WTC11 (cell line): Measurements from ENCODE around the gene NOTUM. TPM values are rescaled to one million over a fixed set of nuclear protein-coding genes. Genes with fewer than 3 reads are reported as not detected.

Experiments used
- ATAC-seq: fragments of 200-7000 bp; cut with Tn5 transposase; 2 replicates; pipeline ENCODE4 v1.10.0; 2021; ENCODE audit warnings: mild to moderate bottlenecking, moderate library complexity
- CTCF ChIA-PET: fragments of 300-600 bp; sonication (Branson Sonifier 250); formaldehyde crosslinking; loops from one replicate; lab custom pipeline; 2021; ENCODE audit warnings: antibody characterized with exemption; lab: Charles Lee
- POLR2A ChIA-PET: fragments of 350-600 bp; sonication (Branson Sonifier 250); formaldehyde crosslinking; loops from one replicate; lab custom pipeline; 2021; ENCODE audit warnings: antibody characterized with exemption; lab: Charles Lee
- DNase-seq: peaks from one replicate; pipeline ENCODE4 v3.0.0; 2021; ENCODE audit warnings: low spot score
- H3K27ac Mint-ChIP-seq: 2 replicates; pipeline ENCODE4 v1.8.0; 2021; ENCODE audit warnings: mixed read lengths
- H3K27me3 Mint-ChIP-seq: 2 replicates; pipeline ENCODE4 v1.8.0; 2021; ENCODE audit warnings: low read depth, mild to moderate bottlenecking, moderate library complexity, mixed read lengths
- H3K36me3 Mint-ChIP-seq: 2 replicates; pipeline ENCODE4 v1.8.0; 2021; ENCODE audit warnings: mixed read lengths
- H3K4me1 Mint-ChIP-seq: 2 replicates; pipeline ENCODE4 v1.8.0; 2022; ENCODE audit warnings: mixed read lengths
- H3K4me3 Mint-ChIP-seq: 2 replicates; pipeline ENCODE4 v1.8.0; 2021; ENCODE audit warnings: mild to moderate bottlenecking, moderate library complexity, mixed read lengths
- H3K9me3 Mint-ChIP-seq: 2 replicates; pipeline ENCODE4 v1.8.0; 2021; ENCODE audit warnings: mixed read lengths
- AR ChIP-seq: fragments of 250-450 bp; sonication (Bioruptor Pico); IDR thresholded peaks from 2 replicates; pipeline ENCODE4 v1.9.0; 2021; ENCODE audit warnings: mild to moderate bottlenecking
- ATF3 ChIP-seq: sonication (generic); formaldehyde crosslinking; conservative IDR thresholded peaks from 2 replicates; pipeline ENCODE4 v1.8.1; 2022; ENCODE audit warnings: mild to moderate bottlenecking, missing genetic modification reagents
- CDX4 ChIP-seq: fragments of 250-450 bp; sonication (Bioruptor Pico); IDR thresholded peaks from 2 replicates; pipeline ENCODE4 v1.9.0; 2021; ENCODE audit warnings: moderate library complexity, mild to moderate bottlenecking, inconsistent platforms, borderline replicate concordance
- CTCF ChIP-seq: fragments of 200-600 bp; IDR thresholded peaks from 2 replicates; pipeline ENCODE4 v1.8.0; 2022; ENCODE audit warnings: antibody characterized with exemption
- E2F1 ChIP-seq: sonication (generic); formaldehyde crosslinking; IDR thresholded peaks from 2 replicates; pipeline ENCODE4 v1.8.0; 2022; ENCODE audit warnings: mild to moderate bottlenecking, missing genetic modification reagents
- ERG ChIP-seq: fragments of 250-450 bp; sonication (Bioruptor Pico); IDR thresholded peaks from 2 replicates; pipeline ENCODE4 v1.8.0; 2021; ENCODE audit warnings: mild to moderate bottlenecking
- FOXK1 ChIP-seq: sonication (generic); formaldehyde crosslinking; IDR thresholded peaks from 2 replicates; pipeline ENCODE4 v1.8.0; 2022; ENCODE audit warnings: mild to moderate bottlenecking, moderate library complexity, missing genetic modification reagents
- FOXP1 ChIP-seq: sonication (generic); formaldehyde crosslinking; IDR thresholded peaks from 2 replicates; pipeline ENCODE4 v1.8.0; 2022; ENCODE audit warnings: missing genetic modification reagents, mild to moderate bottlenecking, moderate library complexity, borderline replicate concordance
- GABPB1 ChIP-seq: sonication (generic); formaldehyde crosslinking; IDR thresholded peaks from 2 replicates; pipeline ENCODE4 v1.8.1; 2023; ENCODE audit warnings: mild to moderate bottlenecking, missing genetic modification reagents
- HMGXB4 ChIP-seq: sonication (generic); formaldehyde crosslinking; IDR thresholded peaks from 2 replicates; pipeline ENCODE4 v1.8.1; 2023; ENCODE audit warnings: mild to moderate bottlenecking, moderate library complexity, missing genetic modification reagents
- IRF2 ChIP-seq: sonication (generic); formaldehyde crosslinking; IDR thresholded peaks from 2 replicates; pipeline ENCODE4 v1.8.0; 2022; ENCODE audit warnings: low read depth, missing genetic modification reagents, borderline replicate concordance
- JUN ChIP-seq: sonication (generic); formaldehyde crosslinking; IDR thresholded peaks from 2 replicates; pipeline ENCODE4 v1.8.0; 2023; ENCODE audit warnings: mild to moderate bottlenecking, missing genetic modification reagents
- MYBL2 ChIP-seq: sonication (generic); formaldehyde crosslinking; IDR thresholded peaks from 2 replicates; pipeline ENCODE4 v1.8.1; 2023; ENCODE audit warnings: mild to moderate bottlenecking, moderate library complexity, missing genetic modification reagents
- NFYB ChIP-seq: sonication (generic); formaldehyde crosslinking; conservative IDR thresholded peaks from 2 replicates; pipeline ENCODE4 v1.8.0; 2022; ENCODE audit warnings: low read depth, missing genetic modification reagents
- NR2C2 ChIP-seq: sonication (generic); formaldehyde crosslinking; IDR thresholded peaks from 2 replicates; pipeline ENCODE4 v1.8.0; 2022; ENCODE audit warnings: mild to moderate bottlenecking, missing genetic modification reagents
- PRDM15 ChIP-seq: sonication (generic); formaldehyde crosslinking; IDR thresholded peaks from 2 replicates; pipeline ENCODE4 v1.8.0; 2022; ENCODE audit warnings: missing genetic modification reagents
- SP1 ChIP-seq: sonication (generic); formaldehyde crosslinking; conservative IDR thresholded peaks from 2 replicates; pipeline ENCODE4 v1.8.1; 2022; ENCODE audit warnings: missing genetic modification reagents
- TP53 ChIP-seq: sonication (generic); formaldehyde crosslinking; IDR thresholded peaks from 2 replicates; pipeline ENCODE4 v1.8.1; 2023; ENCODE audit warnings: mild to moderate bottlenecking, missing genetic modification reagents
- ZNF425 ChIP-seq: fragments of 250-450 bp; sonication (Bioruptor Pico); conservative IDR thresholded peaks from 2 replicates; pipeline ENCODE4 v1.9.0; 2021; ENCODE audit warnings: mild to moderate bottlenecking
- ZNF671 ChIP-seq: fragments of 250-450 bp; sonication (Bioruptor Pico); IDR thresholded peaks from 2 replicates; pipeline ENCODE4 v1.8.0; 2021; ENCODE audit warnings: mild to moderate bottlenecking
- total RNA-seq: library from RNA; stranded (reverse); gene quantifications from 3 replicates; pipeline ENCODE4 v1.2.3, GENCODE V29; 2021

NOTUM gene
- total RNA-seq, 1 experiment from 2014 or later = 1.7 TPM

GRCh38 chr17:81967244-81967532, 6.2 kb upstream of the NOTUM start:
- H3K9me3 Mint-ChIP-seq = peaks cover under 1% of the 10 kb centered on the region; the same call in 1 of the 2 replicates
- TF ChIP-seq HMGXB4 (CRISPR knock-in tag) = no peak
- no peak for TF ChIP-seq NR2C2 (CRISPR knock-in tag)
- no peak for TF ChIP-seq JUN (CRISPR knock-in tag)
- no peak for TF ChIP-seq CTCF
- no peak for TF ChIP-seq ZNF425
- TF ChIP-seq MYBL2 (CRISPR knock-in tag) = no peak
- no peak for TF ChIP-seq NFYB
- no peak for TF ChIP-seq AR (CRISPR knock-in tag)
- no peak for TF ChIP-seq ATF3 (CRISPR knock-in tag)
- TF ChIP-seq FOXK1 (CRISPR knock-in tag) = no peak
- no peak for TF ChIP-seq GABPB1
- no peak; the same call in 1 of the 2 replicates for TF ChIP-seq SP1 (CRISPR knock-in tag)
- no peak for TF ChIP-seq ZNF671
- TF ChIP-seq FOXP1 = no peak
- no peak for TF ChIP-seq TP53 (CRISPR knock-in tag)
- TF ChIP-seq ERG (CRISPR knock-in tag) = no peak
- no peak for TF ChIP-seq E2F1
- TF ChIP-seq CDX4 (CRISPR knock-in tag) = no peak
- no peak for TF ChIP-seq PRDM15 (CRISPR knock-in tag)
- TF ChIP-seq IRF2 = no peak
- no peak overlapping the region for H3K4me3 Mint-ChIP-seq
- no peak overlapping the region for H3K27ac Mint-ChIP-seq
- ChIA-PET CTCF (interaction anchor here (0.8 to 2.6 kb wide), 12 partner anchors 7 to 98 kb away, joined by 3 to 13 read pairs (median 6); partner anchors contain the start of genes DCXR and MAFG), POLR2A (interaction anchor here (2.1 kb wide), 1 partner anchor 9 kb away, joined by 7 read pairs; no protein-coding TSS in a partner anchor)
- peaks cover 14% of the 10 kb centered on the region for H3K4me1 Mint-ChIP-seq
- ATAC-seq (no peak), DNase-seq (no peak)
- no peaks in the 10 kb centered on the region for H3K36me3 Mint-ChIP-seq
- H3K27me3 Mint-ChIP-seq = peaks cover 68% of the 10 kb centered on the region
